OCI-LY1 (cell line): Measurements from ENCODE around the gene MEDAG.

Experiments
- H2AFZ ChIP-seq: fragments of 200-600 bp; sonication (generic), shearing (Covaris generic); 2 replicates; pipeline ENCODE4 v1.6.0; 2014; ENCODE audit warnings: antibody characterized with exemption, mild to moderate bottlenecking, low read length
- H3F3A ChIP-seq: fragments of 200-600 bp; sonication (generic), shearing (Covaris generic); 2 replicates; pipeline ENCODE4 v1.6.0; 2014; ENCODE audit warnings: mild to moderate bottlenecking, antibody characterized with exemption, low read length, moderate library complexity; ENCODE audit not compliant: insufficient read depth
- H3K27ac ChIP-seq: fragments of 200-600 bp; sonication (generic); 2 replicates; pipeline ENCODE4 v1.5.1; 2014; ENCODE audit warnings: low read length, mixed run types, mild to moderate bottlenecking, low read depth; ENCODE audit not compliant: poor library complexity, severe bottlenecking
- H3K27me3 ChIP-seq: fragments of 200-600 bp; sonication (generic); 2 replicates; pipeline ENCODE4 v1.6.0; 2014; ENCODE audit warnings: antibody characterized with exemption, mild to moderate bottlenecking, low read length, moderate library complexity; ENCODE audit not compliant: insufficient read depth
- H3K36me3 ChIP-seq: fragments of 200-600 bp; sonication (generic); 2 replicates; pipeline ENCODE4 v1.6.1; 2014; ENCODE audit warnings: mild to moderate bottlenecking, antibody characterized with exemption, low read length, moderate library complexity, mixed read lengths; ENCODE audit not compliant: insufficient read depth
- H3K4me1 ChIP-seq: fragments of 200-600 bp; sonication (generic); 2 replicates; pipeline ENCODE4 v1.5.1; 2014; ENCODE audit warnings: mild to moderate bottlenecking, low read length, moderate library complexity; ENCODE audit not compliant: insufficient read depth, severe bottlenecking
- H3K4me2 ChIP-seq: fragments of 200-600 bp; sonication (generic), shearing (Covaris generic); 2 replicates; pipeline ENCODE4 v1.6.1; 2014; ENCODE audit warnings: low read length
- H3K4me3 ChIP-seq: fragments of 200-600 bp; sonication (generic); 2 replicates; pipeline ENCODE4 v1.5.1; 2014; ENCODE audit warnings: low read length, low read depth, mild to moderate bottlenecking, mixed read lengths; ENCODE audit not compliant: poor library complexity, severe bottlenecking
- H3K79me2 ChIP-seq: fragments of 200-600 bp; shearing (Covaris generic); 2 replicates; pipeline ENCODE4 v1.6.1; 2016; ENCODE audit warnings: mixed run types, low read length, mixed read lengths; ENCODE audit not compliant: insufficient read depth
- H3K9ac ChIP-seq: fragments of 200-600 bp; sonication (generic), shearing (Covaris generic); 2 replicates; pipeline ENCODE4 v1.6.1; 2014; ENCODE audit warnings: mild to moderate bottlenecking, low read length, mixed read lengths
- H3K9me2 ChIP-seq: fragments of 200-600 bp; sonication (generic), shearing (Covaris generic); 2 replicates; pipeline ENCODE4 v1.6.1; 2014; ENCODE audit warnings: low read depth, mild to moderate bottlenecking, low read length, mixed read lengths
- H3K9me3 ChIP-seq: fragments of 200-600 bp; shearing (Covaris generic); 2 replicates; pipeline ENCODE4 v1.6.1; 2014; ENCODE audit warnings: low read length, mixed read lengths
- H4K20me1 ChIP-seq: fragments of 200-600 bp; sonication (generic), shearing (Covaris generic); 2 replicates; pipeline ENCODE4 v1.6.0; 2016; ENCODE audit warnings: mild to moderate bottlenecking, low read length; ENCODE audit not compliant: insufficient read depth
- EZH2 ChIP-seq: fragments of 200-600 bp; sonication (generic), shearing (Covaris generic); IDR thresholded peaks from 2 replicates; pipeline ENCODE4 v1.8.0; 2017; ENCODE audit warnings: borderline replicate concordance, mixed run types, mild to moderate bottlenecking, antibody characterized with exemption, low read length, moderate library complexity, mixed read lengths
- TF ChIP-seq, protein P1 (sequence below): fragments of 200-600 bp; sonication (generic), shearing (Covaris generic); IDR thresholded peaks from 2 replicates; pipeline ENCODE4 v1.5.1; 2017; ENCODE audit warnings: mild to moderate bottlenecking, antibody characterized with exemption, low read length, moderate library complexity, mixed read lengths

Gene MEDAG

DNA sequence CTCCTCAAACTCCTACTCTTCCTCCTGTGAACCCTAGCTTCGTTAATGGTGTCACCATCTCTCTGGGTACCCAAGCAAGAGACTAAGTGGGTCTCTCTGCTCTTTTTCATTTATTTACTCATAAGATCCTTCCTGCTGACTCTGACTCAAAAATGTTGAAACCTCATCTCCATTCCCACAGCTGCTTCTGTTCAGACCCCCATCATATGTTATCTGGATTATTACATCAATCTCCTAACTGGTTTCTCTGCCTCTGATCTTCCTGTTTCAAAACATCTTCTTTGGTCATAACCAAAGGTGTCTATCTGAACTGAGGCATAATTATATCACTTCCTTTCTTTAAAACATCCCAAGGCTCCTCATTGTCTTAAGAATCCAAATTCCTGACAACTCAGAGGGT is 2.0 kb upstream of the MEDAG start:
- H3K9me3 ChIP-seq, result no peaks in the 10 kb centered on the region
- no peaks in the 10 kb centered on the region for H3K27me3 ChIP-seq
- H3K4me2 ChIP-seq, result no peak overlapping the region
- no peak overlapping the region for H3K4me3 ChIP-seq
- no peak overlapping the region for H2AFZ ChIP-seq
- H3F3A ChIP-seq, result no peaks in the 10 kb centered on the region
- TF ChIP-seq, protein P1, sequence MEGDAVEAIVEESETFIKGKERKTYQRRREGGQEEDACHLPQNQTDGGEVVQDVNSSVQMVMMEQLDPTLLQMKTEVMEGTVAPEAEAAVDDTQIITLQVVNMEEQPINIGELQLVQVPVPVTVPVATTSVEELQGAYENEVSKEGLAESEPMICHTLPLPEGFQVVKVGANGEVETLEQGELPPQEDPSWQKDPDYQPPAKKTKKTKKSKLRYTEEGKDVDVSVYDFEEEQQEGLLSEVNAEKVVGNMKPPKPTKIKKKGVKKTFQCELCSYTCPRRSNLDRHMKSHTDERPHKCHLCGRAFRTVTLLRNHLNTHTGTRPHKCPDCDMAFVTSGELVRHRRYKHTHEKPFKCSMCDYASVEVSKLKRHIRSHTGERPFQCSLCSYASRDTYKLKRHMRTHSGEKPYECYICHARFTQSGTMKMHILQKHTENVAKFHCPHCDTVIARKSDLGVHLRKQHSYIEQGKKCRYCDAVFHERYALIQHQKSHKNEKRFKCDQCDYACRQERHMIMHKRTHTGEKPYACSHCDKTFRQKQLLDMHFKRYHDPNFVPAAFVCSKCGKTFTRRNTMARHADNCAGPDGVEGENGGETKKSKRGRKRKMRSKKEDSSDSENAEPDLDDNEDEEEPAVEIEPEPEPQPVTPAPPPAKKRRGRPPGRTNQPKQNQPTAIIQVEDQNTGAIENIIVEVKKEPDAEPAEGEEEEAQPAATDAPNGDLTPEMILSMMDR, result no peak
- TF ChIP-seq EZH2, result no peak
- no peaks in the 10 kb centered on the region for H3K36me3 ChIP-seq
- no peak overlapping the region for H3K27ac ChIP-seq
- H3K4me1 ChIP-seq, result no peaks in the 10 kb centered on the region
- no peaks in the 10 kb centered on the region for H3K79me2 ChIP-seq
- H3K9ac ChIP-seq, result no peak overlapping the region
- H4K20me1 ChIP-seq, result no peaks in the 10 kb centered on the region
- no peaks in the 10 kb centered on the region for H3K9me2 ChIP-seq

DNA sequence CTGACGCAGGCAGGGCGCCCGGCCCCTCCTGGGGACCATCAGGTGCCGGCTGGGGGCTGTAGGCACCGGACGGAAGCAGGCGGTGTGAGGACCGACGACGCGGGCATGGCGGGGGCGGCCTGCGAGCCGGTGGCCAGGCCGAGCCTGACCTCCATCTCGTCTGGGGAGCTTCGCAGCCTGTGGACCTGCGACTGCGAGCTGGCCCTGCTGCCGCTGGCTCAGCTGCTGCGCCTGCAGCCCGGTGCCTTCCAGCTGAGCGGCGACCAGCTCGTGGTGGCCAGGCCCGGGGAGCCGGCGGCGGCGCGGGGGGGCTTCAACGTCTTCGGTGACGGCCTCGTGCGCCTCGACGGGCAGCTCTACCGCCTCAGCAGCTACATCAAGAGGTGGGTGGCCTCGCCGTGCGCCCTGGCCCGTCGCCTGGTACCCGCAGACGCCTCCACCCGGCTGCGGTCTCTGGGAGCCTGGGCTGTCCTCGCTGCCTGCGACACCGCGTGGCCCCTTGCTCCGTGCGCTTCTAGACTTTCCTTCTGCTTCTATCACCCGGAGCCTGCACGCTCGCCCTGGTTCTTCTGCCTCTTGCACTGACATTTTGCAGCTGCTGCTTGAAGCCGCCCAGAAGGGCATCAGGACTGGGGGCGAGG is 460 bp downstream of the MEDAG start:
- H3K9me3 ChIP-seq, result no peaks in the 10 kb centered on the region
- H3K9ac ChIP-seq, result no peak overlapping the region
- TF ChIP-seq EZH2, result no peak
- TF ChIP-seq, protein P1, result no peak
- H3F3A ChIP-seq, result no peaks in the 10 kb centered on the region
- H3K79me2 ChIP-seq, result no peaks in the 10 kb centered on the region
- no peak overlapping the region for H3K4me3 ChIP-seq
- no peaks in the 10 kb centered on the region for H3K4me1 ChIP-seq
- H3K27ac ChIP-seq, result no peak overlapping the region
- H3K9me2 ChIP-seq, result no peaks in the 10 kb centered on the region
- H4K20me1 ChIP-seq, result no peaks in the 10 kb centered on the region
- H3K4me2 ChIP-seq, result no peak overlapping the region
- no peak overlapping the region for H2AFZ ChIP-seq
- H3K27me3 ChIP-seq, result no peaks in the 10 kb centered on the region
- H3K36me3 ChIP-seq, result no peaks in the 10 kb centered on the region

DNA sequence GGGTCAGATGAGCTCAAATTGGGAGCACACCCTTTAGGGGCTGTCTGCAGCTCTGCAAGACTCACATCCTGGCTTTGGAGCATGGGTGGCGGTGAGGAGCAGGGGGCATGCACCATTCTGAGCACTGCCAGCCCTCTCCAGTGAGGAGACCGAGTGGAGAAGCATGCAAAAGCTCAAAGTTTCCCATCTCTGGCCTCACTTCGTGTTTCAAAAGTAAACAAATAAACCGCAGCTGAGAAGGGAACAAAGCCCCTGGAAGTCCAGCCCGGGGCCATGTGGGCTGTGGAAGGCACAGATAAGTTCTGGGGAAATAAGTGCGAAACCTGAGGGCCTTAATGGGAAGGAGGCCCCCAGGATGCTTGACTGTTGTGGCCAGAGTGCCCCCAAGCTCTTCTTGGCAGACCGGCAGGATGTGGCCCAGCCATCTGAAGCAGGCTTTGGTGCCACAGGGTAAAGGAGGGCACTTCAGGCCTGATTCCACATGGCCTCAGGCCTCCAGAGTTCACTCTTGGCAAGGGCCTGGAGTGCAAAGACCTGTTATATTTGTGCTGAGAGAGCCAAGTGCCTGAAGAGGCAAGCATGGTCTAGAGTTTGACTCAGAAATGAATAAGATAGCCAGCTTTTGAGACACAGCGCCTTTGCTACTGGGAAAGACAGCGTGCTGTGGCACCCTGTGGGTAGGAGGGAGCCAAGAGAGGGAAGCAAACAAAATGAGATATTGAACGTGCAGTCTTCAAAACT is 1.2 kb downstream of the MEDAG start:
- H4K20me1 ChIP-seq, result no peaks in the 10 kb centered on the region
- no peak overlapping the region for H3K4me3 ChIP-seq
- H3K79me2 ChIP-seq, result no peaks in the 10 kb centered on the region
- H3K27me3 ChIP-seq, result no peaks in the 10 kb centered on the region
- H3F3A ChIP-seq, result no peaks in the 10 kb centered on the region
- H3K36me3 ChIP-seq, result no peaks in the 10 kb centered on the region
- H3K27ac ChIP-seq, result no peak overlapping the region
- H3K4me1 ChIP-seq, result no peaks in the 10 kb centered on the region
- no peak overlapping the region for H3K4me2 ChIP-seq
- no peaks in the 10 kb centered on the region for H3K9me2 ChIP-seq
- no peak overlapping the region for H3K9ac ChIP-seq
- no peak overlapping the region for H2AFZ ChIP-seq
- TF ChIP-seq, protein P1, result no peak
- no peak for TF ChIP-seq EZH2
- no peaks in the 10 kb centered on the region for H3K9me3 ChIP-seq
